HS-27A (cell line): ENCODE data around the gene AFAP1L2.
A peak's percentile ranks its signal among the peaks of the same experiment; 100 is the strongest.

Experiments
- DNase-seq: peaks from one replicate; pipeline ENCODE4 v3.0.0-alpha.2; 2012; ENCODE audit warnings: low read depth, missing footprints

Gene AFAP1L2

DNA sequence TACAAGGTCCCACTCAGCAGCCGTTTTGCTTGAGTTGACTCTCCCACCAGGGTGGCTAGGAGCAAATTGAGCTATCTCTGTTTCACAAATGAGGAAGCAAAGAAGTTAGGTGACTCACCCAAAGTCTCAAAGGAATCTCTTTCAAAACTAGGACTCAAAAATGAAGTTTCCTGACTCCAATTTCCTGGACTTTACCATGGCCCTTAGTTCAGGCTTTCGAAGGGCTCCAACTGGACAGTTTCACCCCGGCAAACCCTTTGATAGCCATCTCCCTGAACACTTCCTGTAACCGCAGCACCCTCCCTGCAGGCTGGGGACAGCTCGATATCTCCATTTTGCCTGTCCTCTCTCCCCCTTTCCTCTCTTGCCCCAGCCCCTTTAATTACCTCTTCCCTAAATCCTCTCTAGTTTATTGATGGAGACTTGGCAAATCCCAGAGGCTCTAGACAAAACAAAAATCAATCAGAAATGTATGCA is 4.7 kb upstream of the AFAP1L2 start:
- no peak for DNase-seq

DNA sequence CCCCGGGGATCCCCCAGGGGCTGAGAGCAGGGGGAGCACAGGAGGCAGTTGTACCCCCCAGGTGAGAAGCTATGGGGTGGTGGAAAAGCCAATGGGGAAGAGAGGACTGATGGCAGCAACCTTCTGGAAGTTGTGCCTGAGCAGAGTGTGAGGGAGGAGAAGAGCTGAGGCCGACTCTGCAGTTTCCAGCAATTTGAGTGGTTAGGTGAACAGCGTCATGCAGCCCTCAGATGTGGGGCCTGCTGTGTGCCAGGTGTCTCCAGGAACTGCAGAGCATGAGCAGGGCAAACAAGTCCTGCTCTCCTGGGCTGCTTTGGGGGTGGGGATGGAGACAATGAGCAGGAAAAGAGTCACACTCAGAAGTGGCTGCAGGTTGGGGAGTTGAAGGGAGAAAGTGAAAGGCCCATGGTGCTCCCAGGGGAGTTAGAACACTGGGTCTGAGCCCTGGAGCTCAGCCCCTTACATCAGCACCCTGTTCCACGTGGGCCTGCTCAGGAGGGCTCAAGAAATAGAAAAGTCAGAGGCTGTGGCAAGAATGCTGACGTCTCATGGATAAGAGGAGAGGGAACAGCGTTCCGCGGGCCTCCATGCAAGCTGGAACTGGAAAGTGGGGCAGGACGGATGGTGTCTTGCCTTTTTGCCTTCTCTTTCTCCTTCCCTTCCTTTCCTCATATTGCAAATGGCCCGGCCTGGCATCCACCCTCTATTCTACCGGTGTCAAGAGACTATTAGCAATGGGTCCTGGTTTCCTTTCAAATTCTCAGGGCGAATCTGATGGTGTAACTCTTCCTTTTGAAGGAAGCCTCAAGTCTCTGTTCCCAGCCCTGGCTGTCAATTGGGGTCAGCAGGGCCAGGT is 4.0 kb upstream of the AFAP1L2 start:
- DNase-seq = no peak

DNA sequence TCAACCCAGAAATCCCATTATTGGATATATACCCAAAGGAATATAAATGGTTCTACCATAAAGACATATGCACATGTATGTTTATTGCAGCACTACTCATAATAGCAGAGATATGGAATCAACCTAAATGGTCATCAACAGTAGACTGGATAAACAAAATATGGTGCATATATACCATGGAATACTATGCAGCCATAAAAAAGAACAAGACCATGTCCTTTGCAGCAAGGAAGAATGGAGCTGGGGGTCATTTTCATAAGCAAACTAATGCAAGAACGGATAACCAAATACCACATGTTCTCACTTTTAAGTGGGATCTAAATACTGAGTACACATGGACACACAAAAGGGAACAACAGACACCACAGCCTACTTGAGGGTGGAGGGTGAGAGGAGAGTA is 2.2 kb upstream of the AFAP1L2 start:
- DNase-seq = no peak

DNA sequence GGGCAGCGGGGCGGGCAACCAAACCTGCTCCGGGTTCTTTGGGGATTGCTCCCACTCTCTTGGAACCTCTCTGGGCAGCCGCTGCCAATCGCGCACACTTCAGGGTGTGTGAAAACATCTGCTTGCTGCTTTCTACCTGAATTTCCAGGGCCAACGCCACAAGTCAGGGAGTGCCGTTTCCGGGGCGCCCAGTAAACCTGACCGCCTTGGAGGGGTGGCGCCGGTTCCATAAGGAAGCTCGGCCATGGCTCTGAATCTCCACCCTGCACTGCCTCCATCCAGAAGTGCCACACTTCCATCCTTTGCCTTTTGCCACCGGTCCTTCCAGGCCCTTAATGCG is 679 bp upstream of the AFAP1L2 start:
- no peak for DNase-seq

DNA sequence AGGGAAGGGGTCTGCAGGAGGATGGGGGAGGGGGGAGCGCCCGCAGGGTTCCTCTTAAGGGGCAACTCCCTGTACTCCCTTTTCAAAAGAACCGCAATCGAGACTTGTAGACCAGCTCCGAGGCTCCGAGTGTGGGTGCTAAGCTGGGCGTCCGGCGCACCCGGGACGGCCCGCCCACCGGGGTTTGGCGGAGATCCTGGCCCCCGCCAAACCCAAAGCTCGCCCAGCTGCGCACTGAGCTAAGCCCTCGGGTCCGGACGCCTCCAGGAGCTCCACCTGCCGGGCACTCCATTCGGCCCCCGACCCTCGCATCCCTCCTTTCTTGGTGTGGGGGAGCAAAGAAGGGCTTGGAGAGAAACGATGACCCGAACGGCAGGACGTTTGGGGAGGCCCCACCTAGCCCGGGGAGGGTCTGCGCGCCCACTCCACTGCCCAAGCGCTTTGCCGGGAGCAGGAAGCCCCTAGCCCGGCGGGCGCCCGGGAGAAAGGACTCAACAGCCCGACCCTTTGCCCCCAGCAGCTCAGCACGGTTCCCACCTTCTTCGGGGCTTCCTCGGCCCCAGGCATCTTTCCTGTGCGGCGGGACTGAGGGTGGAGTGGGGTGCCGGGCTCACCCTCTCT is 651 bp downstream of the AFAP1L2 start:
- DNase-seq = no peak

DNA sequence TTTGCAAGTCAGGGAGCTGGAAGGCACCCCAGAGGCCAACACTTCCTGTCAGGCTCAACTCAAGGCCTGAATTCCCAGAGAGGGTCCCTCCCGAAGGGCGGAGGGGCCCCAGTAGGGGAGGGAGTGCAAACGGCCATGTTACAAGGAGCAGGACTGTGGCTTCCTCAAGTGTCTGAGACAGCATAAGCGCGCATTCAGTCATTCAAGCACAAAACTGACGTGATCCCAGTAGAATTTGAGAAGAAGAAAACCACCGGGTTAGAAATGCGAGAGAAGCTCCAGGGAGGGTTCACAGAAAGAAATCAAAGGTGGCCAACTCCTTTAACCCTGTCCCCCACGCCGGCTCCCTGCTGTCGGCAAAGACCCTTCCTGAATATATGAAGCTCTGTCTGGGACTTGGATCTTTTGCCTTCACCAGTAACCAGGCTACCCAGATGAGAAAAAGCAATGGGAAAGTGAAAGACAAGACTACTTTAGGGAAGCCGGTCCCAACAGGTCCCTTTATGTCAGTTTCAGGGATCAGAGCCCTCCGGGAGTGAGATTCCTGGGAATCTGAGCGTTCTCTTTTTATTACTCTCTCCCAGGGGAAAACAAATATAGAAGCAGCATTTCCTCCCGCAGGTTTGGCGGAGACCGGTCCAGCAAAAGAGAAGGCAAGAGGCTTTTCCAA is 1.3 kb downstream of the AFAP1L2 start:
- no peak for DNase-seq

DNA sequence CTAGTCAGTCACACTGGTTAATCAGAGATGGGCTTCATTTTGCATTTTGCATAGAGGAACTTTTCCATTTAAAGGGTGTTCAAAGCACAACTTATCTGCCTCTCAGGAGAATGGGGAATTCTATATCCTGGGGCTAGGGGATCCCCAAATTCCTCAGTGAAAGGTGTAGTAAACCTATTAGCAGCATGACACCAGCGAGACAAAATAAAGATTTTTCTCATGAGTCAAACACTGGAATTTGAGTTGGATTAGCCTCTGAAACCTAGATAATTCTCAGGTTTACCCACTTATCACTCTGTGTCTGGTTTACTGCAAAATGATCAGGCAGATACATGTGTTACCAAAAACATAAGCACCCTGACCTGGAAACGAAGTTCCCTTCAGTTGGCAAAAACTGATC is 2.1 kb downstream of the AFAP1L2 start:
- DNase-seq = no peak

DNA sequence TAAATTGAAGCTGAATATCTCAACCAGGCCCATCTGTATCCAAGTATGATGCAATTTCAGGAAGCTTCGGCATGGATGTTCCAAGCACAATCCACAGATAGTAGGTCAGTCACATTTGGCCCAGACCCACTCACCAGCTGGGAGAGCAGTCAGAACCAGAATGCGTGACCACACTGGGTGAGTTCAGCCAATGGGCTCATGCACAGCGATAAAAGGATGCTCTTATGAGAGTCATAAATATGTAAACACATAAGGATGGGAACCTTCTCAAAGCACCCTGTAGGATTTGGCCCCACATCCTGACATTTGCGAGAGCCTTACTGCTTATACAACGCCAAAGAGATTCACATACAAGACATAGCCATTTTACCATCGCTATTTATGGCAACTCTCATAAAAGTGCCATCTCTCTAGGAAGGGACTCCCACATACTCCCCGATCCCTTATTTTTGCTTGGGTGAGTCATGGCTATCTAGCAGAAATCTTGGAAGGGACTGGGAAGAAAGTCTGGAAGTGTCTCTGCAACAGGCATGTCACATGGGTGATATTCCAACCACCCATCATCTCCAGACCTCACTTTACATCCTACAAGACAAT is 3.0 kb downstream of the AFAP1L2 start:
- DNase-seq = no peak

DNA sequence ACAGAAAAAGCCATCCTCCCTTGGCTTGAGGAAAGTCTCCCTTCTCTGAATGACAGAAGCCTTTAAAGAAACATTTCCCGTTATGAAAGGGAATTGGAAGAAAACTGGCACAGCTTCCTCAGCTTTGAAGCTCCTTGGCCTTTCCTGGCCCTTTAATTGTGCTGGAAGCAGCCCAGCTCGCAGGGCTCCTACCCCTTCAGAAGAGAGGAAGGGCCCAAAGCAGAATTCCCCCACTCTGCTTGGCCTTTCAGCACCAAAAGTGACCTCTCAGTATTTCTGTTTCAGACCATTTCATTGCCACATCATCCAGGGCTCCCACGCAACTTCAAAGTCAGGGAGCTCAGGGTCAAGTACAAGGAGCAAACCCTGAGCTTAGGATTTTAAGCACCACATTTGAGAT is 4.2 kb downstream of the AFAP1L2 start:
- DNase-seq = no peak

DNA sequence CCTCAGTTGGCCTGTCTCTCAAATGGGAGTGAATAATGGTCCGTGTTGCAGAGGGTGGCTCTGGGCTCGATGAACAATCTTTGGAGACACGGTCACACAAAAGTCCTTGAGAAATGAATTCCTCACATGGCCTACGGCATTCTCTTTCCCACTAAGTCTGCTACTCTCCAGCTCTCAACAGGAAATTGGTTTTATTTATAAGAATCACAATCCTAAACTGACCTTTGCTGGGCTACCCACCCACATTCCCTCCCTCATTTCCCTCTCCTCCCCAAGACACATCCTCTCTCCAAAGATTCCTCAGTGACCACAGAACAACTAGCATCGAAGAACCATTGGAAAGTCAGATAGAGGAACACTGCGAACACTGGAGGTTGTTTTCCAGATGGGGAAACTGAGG is 4.7 kb downstream of the AFAP1L2 start:
- DNase-seq = no peak

DNA sequence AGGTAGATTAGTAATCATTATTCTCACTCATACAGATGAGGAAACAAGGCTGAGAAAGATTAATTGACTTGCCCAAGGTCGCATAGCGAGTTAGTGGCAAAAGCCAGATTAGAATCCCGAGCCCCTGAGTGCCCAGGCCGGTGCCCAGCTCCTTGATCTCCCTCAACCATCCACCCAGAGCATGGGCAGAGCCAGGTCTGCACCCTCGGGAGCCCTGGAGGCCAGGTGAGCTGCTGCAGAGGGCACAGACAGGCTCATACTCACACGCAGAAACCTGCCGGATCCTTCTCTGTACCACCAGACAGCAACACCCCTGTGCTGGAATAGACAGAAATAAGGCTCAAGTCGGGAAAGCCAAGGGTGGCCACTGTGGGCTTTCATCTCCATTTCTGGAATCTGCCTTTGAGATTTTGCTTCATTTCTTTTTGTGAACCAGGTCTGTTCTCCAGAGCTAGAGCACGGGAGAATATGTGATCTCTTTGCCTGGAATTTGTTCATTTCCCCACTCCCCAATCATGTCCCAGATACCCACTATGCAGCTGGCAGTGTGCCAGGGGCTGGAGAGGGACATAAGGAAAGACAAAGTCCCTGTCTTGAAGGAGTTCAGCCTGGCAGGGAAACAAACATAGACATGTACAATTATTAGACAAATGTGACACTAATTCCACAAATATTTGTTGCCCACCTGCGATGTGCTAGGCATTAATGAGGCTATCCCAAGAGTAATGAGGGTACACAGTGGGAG is 5.5 kb downstream of the AFAP1L2 start:
- DNase-seq = no peak

DNA sequence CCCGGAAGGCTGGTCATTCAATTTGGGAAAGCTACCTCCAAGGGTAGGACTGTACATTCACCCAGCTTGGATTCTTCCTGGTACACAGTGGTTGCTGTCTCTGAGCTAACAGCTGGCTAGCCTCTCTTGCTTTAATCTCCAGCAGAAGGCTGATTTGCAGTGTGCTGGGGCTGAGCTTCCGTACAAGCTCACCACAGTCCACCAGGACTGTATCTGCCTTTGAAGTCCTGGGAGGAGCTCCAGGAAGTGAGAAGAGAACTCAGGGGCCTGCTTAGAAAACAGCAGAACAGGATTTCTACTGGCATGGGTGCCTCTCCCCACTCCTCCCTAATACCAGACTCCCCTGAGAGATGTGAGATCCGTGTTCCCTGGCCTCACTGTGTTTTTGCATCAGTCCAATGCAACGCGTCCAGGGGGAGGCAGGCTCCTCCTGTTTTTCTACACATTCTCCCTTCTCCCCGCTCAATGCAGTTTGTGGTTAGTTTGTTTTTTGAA is 6.6 kb downstream of the AFAP1L2 start:
- DNase-seq = no peak

DNA sequence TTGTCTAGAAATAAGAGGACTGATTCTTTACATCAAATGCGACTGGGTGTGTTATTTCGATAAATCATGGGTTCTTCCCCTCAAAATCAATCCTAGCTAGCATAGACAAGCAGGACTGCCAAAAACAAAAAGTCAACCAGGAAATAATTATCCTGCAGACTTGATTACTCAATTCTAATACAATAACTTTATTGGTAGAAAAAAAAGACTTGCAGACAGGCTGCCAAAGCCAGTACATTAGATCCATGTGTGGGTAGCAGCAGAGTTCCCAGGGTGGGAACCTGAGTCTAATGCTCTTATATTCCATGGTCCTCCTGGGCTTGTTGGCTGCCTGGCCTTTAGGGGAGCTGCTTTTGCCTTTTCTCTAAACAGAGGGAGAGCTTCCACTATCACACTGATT is 7.8 kb downstream of the AFAP1L2 start:
- no peak for DNase-seq

DNA sequence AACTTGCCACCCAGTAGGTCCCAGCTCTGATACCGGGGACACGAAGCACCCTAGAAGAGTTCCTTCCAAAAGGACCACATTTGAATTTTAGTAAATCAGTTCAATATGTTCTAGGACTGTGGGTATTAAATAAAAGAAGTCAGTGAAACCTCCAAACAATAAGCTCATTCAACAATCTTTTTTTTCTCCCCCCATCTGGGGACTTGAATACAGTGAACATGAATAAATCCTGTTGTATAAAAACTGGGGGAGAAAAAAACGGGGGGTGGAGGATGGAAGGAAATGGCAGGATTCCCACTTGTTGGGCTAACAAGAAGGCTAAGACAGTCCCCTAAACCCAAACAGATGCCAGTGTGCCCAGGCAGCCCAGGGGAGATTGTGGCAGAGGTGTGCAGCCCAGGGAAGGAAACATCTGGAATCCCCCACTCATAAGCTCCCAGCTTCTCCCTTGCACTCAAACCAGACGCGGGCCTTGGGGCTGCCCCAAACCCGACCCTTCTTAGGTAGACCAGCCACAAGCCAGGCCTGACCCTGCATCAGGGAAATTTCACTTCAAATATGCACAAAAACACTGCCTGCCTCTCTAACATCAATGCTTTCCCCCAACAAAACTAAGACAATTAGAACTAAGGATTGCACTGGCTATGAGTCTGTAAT is 8.8 kb downstream of the AFAP1L2 start:
- DNase-seq = no peak

DNA sequence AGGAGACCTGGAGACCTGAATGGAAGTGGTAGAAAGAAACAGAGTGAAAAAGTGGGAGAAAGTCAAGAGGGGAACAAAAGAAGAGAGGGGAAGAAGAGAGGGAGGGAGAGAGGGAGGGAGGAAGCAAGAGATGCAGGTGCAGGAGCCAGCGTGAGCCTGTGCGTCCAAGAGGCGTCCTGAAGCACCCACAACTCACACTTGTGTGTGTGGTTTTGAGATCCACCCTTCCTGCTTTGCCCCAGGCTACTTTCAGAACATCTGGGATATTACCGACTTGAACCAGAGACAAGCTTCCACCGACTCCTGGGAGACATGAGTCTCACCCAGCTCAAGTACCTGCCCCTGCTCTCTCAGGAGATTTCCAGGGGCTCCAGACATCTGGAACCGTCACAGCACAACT is 9.8 kb downstream of the AFAP1L2 start:
- no peak for DNase-seq

DNA sequence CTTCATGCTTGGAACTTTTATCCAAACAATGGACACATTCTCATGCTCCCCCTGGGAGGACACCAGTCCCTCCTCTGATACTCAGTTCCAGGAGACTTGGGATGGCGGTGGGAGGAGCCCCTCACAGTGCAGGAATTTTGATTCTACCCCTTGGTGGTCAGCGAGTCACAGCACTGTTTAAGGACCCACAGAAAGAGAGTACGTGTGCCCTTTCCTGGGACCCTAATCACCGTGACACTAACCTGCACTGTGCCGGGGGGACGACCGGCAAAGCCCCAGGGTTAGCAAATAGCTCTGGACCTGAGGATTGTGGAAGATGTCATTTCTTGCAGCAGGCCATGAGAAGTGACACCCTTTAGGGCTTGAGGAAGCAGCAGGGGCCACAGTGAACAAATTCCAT is 10.4 kb downstream of the AFAP1L2 start:
- DNase-seq = no peak

DNA sequence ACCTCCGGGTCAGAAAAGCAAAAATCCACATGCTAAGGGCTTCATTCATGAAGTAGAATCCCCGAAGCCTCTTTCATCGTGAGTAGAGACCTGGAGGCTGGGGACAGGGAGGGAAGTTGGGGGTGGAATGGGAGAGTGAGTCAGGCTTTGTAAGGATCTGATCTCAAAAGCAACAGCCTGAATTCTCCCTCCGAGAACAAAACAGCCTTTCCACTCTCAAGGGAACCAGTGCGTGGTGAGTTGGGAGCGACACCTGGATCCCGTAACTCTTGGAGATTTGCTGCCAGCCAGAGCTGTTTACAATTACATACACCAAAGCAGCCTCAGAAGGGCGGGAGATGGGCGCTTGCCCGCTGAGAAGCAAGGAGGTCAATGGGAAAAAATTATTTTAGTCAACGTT is 10.8 kb downstream of the AFAP1L2 start:
- DNase-seq = no peak

DNA sequence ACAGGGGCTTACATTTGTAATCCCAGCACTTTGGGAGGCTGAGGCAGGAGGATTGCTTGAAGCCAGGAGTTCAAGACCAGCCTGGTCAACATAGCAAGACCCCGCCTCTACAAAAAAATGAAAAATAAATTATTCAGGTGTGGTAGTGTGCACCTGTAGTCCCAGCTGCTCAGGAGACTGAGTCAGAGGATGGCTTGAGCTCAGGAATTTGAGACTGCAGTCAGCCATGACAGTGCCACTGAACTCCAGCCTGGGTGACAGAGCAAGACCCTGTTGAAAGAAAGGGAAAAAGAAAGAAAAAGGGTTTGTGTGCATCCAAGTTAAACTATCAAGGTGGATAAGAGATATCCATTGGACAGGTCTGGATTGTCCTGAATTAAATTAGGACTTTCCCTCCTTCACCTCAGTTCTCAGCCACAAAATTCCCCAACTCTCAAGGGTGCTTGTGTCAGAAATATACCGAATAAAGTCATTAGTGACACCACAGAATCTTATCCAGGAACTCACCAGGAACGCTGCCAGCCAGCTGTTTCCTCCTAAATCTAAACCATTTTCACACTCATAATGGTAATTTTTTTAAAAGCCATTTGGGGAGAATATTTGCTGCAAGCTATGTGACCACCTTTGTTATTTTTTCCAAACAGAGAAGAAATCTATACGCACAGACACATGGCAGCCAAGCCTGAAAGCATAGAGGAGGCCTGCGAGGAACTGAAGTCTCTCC is 12.0 kb downstream of the AFAP1L2 start:
- no peak for DNase-seq

DNA sequence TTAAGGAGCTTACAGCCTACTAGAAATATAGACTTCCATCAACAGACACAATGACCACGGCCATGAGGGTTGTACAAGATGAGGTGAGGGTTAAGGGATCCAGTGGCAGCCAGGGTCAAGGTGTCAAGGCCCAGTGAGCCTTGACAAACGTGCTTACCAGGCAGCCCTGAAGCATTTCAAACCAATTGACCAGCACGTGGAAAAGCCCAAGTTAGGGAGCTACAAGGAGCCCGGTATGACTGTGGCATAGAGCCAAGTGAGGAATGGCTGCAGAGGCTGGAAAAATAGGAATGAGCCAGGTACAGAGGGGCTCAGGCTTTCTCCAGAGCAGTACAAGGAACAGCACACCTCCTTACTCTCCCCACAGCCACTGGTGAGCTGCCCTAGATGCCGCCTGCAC is 12.7 kb downstream of the AFAP1L2 start:
- no peak for DNase-seq

DNA sequence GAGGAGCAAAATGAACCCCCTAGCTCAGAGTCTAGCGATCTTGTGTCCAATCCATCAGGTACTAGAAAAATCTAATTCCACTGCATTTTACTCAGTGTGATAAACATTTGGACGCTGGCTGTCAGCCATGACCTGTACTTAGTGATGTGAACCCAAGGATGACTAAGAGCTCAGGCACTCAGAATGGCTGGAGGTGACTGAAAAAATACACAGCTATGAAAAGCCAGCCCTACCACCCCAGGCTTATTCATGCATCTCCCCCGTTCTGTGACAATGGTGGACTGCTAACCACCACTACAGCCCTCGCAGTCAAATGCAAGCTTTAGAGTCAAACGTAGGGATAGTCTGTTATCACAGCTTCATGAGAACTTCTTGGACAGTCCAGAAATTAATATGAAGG is 14.9 kb downstream of the AFAP1L2 start:
- DNase-seq = peak; percentile 51

DNA sequence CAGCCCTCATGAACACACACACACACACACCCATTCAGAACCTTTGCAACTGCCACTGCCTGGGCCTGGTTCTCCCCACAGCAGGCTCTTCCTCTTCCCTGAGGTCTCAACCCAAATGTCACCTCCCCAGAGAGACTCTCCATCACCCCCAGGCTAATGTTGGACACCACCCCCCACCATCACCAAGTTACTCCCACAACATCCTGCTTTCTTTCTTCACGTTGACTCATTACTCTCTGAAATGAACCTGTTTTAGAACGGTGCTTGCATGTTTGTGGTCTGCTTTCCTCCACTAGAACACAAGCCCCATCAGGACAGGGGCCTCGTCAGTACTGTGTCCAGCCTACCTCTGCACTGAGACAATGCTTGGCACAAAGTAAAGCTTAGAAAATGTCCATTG is 16.0 kb downstream of the AFAP1L2 start:
- DNase-seq = no peak
